GM12878 (cell line): ENCODE data around the gene B9D1. TPM values are rescaled to one million over a fixed set of nuclear protein-coding genes. Genes with fewer than 3 reads are reported as not detected.

Source experiments
- ATAC-seq: fragments of 200-7000 bp; cut with Tn5 transposase; 3 replicates; pipeline ENCODE4 v1.9.1; 2020; ENCODE audit warnings: mild to moderate bottlenecking, moderate library complexity
- BruUV-seq: library from RNA; stranded (reverse); fragments of 400-500 nt; replicated peaks from 2 replicates; lab custom pipeline; 2021; lab: Mats Ljungman, UMichigan
- CTCF ChIA-PET: fragments of 300-600 bp; sonication (Branson Sonifier 250); formaldehyde crosslinking; extraction: SDS; loops from one replicate; lab custom pipeline; 2021; ENCODE audit warnings: inconsistent platforms; lab: Yijun Ruan, JAX
- POLR2A ChIA-PET: fragments of 350-600 bp; formaldehyde crosslinking; extraction: SDS; loops from one replicate; lab custom pipeline; 2021; ENCODE audit warnings: inconsistent platforms; lab: Charles Lee
- RAD21 ChIA-PET: fragments of 300-600 bp; sonication (Branson Sonifier 250); formaldehyde crosslinking; loops from one replicate; lab custom pipeline; 2023; ENCODE audit warnings: antibody characterized with exemption; ENCODE audit not compliant: unreplicated experiment; lab: Charles Lee
- SMC1A ChIA-PET: fragments of 300-600 bp; sonication (Branson Sonifier 250); formaldehyde crosslinking; loops from one replicate; lab custom pipeline; 2023; ENCODE audit not compliant: unreplicated experiment, uncharacterized antibody; lab: Charles Lee
- DNase-seq: peaks from one replicate; pipeline ENCODE4 v3.0.0-alpha.2; 2011; ENCODE audit warnings: low read depth, low spot score
- FAIRE-seq: peaks from 3 replicates; lab custom pipeline; 2011; peaks lifted over from hg19 to GRCh38; lab: Jason Lieb, UNC
- H2AFZ ChIP-seq: 2 replicates; pipeline ENCODE4 v1.6.0; 2011; ENCODE audit warnings: low read depth, low read length, control low read depth; ENCODE audit not compliant: control insufficient read depth
- H3K27ac ChIP-seq: 2 replicates; pipeline ENCODE4 v1.5.1; 2011; ENCODE audit warnings: control low read depth; ENCODE audit not compliant: control insufficient read depth, insufficient read depth
- H3K27me3 ChIP-seq, 2 experiments: replicated peaks in 1 of 2; 2 replicates each; pipeline versions ENCODE4 v1.6.0 to v1.6.1; 2011; ENCODE audit warnings: low read length in 1 of 2; ENCODE audit not compliant: control insufficient read depth in 2 of 2, insufficient read depth in 2 of 2
- H3K36me3 ChIP-seq, 2 experiments: 2 replicates each; pipeline ENCODE4 v1.5.1; 2011; ENCODE audit warnings: low read length in 1 of 2; ENCODE audit not compliant: control insufficient read depth in 2 of 2, insufficient read depth in 2 of 2
- H3K4me1 ChIP-seq: 2 replicates; pipeline ENCODE4 v1.6.1; 2011; ENCODE audit warnings: mild to moderate bottlenecking, low read length, moderate library complexity, mixed read lengths; ENCODE audit not compliant: control insufficient read depth, insufficient read depth
- H3K4me2 ChIP-seq: 2 replicates; pipeline ENCODE4 v1.6.0; 2011; ENCODE audit warnings: control low read depth; ENCODE audit not compliant: control insufficient read depth, insufficient read depth
- H3K4me3 ChIP-seq: fragments of 200-600 bp; sonication (generic); 2 replicates; pipeline ENCODE4 v1.5.1; 2016
- H3K79me2 ChIP-seq: 2 replicates; pipeline ENCODE4 v1.6.0; 2011; ENCODE audit warnings: low read length; ENCODE audit not compliant: control insufficient read depth, insufficient read depth
- H3K9ac ChIP-seq: 2 replicates; pipeline ENCODE4 v1.8.0; 2011; ENCODE audit warnings: low read length, control low read depth, mixed read lengths; ENCODE audit not compliant: control insufficient read depth, insufficient read depth
- H3K9me3 ChIP-seq: replicated peaks from 3 replicates; pipeline ENCODE4 v1.5.1; 2011; ENCODE audit warnings: mild to moderate bottlenecking, low read length; ENCODE audit not compliant: control insufficient read depth, insufficient read depth
- H4K20me1 ChIP-seq: 2 replicates; pipeline ENCODE4 v1.6.0; 2011; ENCODE audit not compliant: control insufficient read depth, insufficient read depth
- ASH2L ChIP-seq: fragments of 300-600, 200-600 bp; sonication (generic); IDR thresholded peaks from 2 replicates; pipeline ENCODE4 v1.6.1; 2017; ENCODE audit warnings: low read depth, mild to moderate bottlenecking, borderline replicate concordance
- MLLT1 ChIP-seq: fragments of 450-650 bp; IDR thresholded peaks from 2 replicates; pipeline ENCODE4 v1.6.1; 2016; ENCODE audit warnings: mild to moderate bottlenecking
- MTA3 ChIP-seq: IDR thresholded peaks from 2 replicates; pipeline ENCODE4 v1.6.1; 2012; ENCODE audit warnings: low read length, inconsistent platforms, borderline replicate concordance
- RUNX3 ChIP-seq: IDR thresholded peaks from 2 replicates; pipeline ENCODE4 v1.6.1; 2012; ENCODE audit warnings: low read length, inconsistent platforms
- WGBS: methylation state at CpG from one replicate; pipeline ENCODE4 v1.1.6; 2016; ENCODE audit warnings: low lambda C conversion rate; ENCODE audit not compliant: insufficient replicate concordance, insufficient coverage; ENCODE audit errors: missing lambda C conversion rate; 5-methylcytosine and 5-hydroxymethylcytosine counted together
- in situ Hi-C: fragments of 300-500 bp; cut with MboI; formaldehyde crosslinking; loops from 9 replicates; pipeline ENCODE4 v1.14.3; 2018; ENCODE audit warnings: mixed read lengths
- intact Hi-C: fragments of 100-400 bp; cut with micrococcal nuclease; formaldehyde crosslinking; loops from one replicate; pipeline ENCODE4 v1.14.2; 2022; ENCODE audit not compliant: unreplicated experiment
- polyA plus RNA-seq, 11 experiments: library from polyadenylated mRNA; depleted of rRNA in 4 of 11; unstranded in 6 of 11; stranded (reverse) in 5 of 11; fragments of >200 nt; fragmentation: Nextera tagmentation in 4 of 11; fragmentation: Illumina TruSeq in 1 of 11; extraction: Ambion mirVana in 4 of 11; extraction: Trizol in 1 of 11; gene quantifications; 1 replicate in 1 of 11; 2 replicates in 10 of 11; pipeline versions ENCODE4 v1.2.1 to v1.2.3, GENCODE V29; 2011 to 2016; ENCODE audit warnings: inconsistent platforms in 2 of 11, missing spikeins in 2 of 11, low read depth in 1 of 11
- total RNA-seq, 4 experiments: library from RNA; depleted of rRNA in 3 of 4; stranded (reverse); fragments of >200 nt in 3 of 4; fragmentation: Illumina TruSeq in 1 of 4; extraction: Trizol in 1 of 4; gene quantifications; 2 replicates each; pipeline versions ENCODE4 v1.2.1 to v1.2.3, GENCODE V29; 2013 to 2021

Gene B9D1
- total and polyA plus RNA-seq, 10 of the 15 experiments (the other 5 are each of a cell fraction or from before 2014, with no cell fraction given) = 5.9 to 18.3 (median 9.8) TPM

- H3K36me3 ChIP-seq = no peaks in the 10 kb centered on the region
- RAD21 ChIA-PET = interaction anchor here (0.7 to 2.0 kb wide), 6 partner anchors 11 to 72 kb away, joined by 4 to 10 read pairs (median 4); partner anchors contain the start of genes B9D1 and MAPK7
- SMC1A ChIA-PET = interaction anchor here (0.6 to 2.4 kb wide), 12 partner anchors 11 to 58 kb away, joined by 3 to 11 read pairs (median 4); no protein-coding TSS in a partner anchor
- POLR2A ChIA-PET = interaction anchor here (0.9 to 1.7 kb wide), 5 partner anchors 12 to 72 kb away, joined by 3 to 6 read pairs (median 3); partner anchors contain the start of gene MAPK7
- intact Hi-C loops (no loop called here), in situ Hi-C loops (no loop called here)
- no peak overlapping the region for H3K27ac ChIP-seq
- no peak overlapping the region for H3K9ac ChIP-seq
- H3K9me3 ChIP-seq = no peaks in the 10 kb centered on the region
- peaks cover 46% of the 10 kb centered on the region for H3K4me1 ChIP-seq
- H3K79me2 ChIP-seq = no peaks in the 10 kb centered on the region
- ATAC-seq (no peak), DNase-seq (no peak)
- H3K27me3 ChIP-seq = no peaks in the 10 kb centered on the region; a peak in 1 of 4 replicates
- CTCF ChIA-PET = interaction anchor here (0.9 to 1.6 kb wide), 5 partner anchors 16 to 57 kb away, joined by 3 to 8 read pairs (median 3); partner anchors contain the start of gene B9D1
- H4K20me1 ChIP-seq = peaks cover 3% of the 10 kb centered on the region; the same call in 1 of the 2 replicates
- no TSS peak for BruUV-seq
- H2AFZ ChIP-seq = no peak overlapping the region
- no peak for TF ChIP-seq ASH2L
- no peak for TF ChIP-seq MTA3
- peak; percentile 31; the same call in 1 of the 2 replicates for TF ChIP-seq RUNX3
- peak; percentile 38; the same call in 1 of the 2 replicates for TF ChIP-seq MLLT1
- TF ChIP-seq, all 136 proteins: peak for 2
- no peak for FAIRE-seq
- H3K4me3 ChIP-seq = no peak overlapping the region
- WGBS = 85% methylated on average over 5 of the region's 5 CpGs
- peak overlapping the region; percentile 73 for H3K4me2 ChIP-seq
These were observed 56.8 kb downstream of the B9D1 start for GRCh38 chr17:19305761-19306159.
